Activated T-cell treated with anti-CD3 and anti-CD28 coated beads for 4 hours (primary cell): ENCODE measurements around the gene PLP2.
"Not testable (repeated sequence)": the region's sequence is repeated elsewhere in the genome, so short reads cannot be mapped to it uniquely, and the experiment has no call there.

Experiments used
- DNase-seq: peaks from one replicate; pipeline ENCODE4 v3.0.0-alpha.2; 2020

Gene PLP2

GRCh38 chrX:49171752-49172279, at the start of gene PLP2:
Gene PLP2, plus strand, starts transcription at chrX:49171898. Its CDS starts 103 bp downstream, at chrX:49172001.
- DNase-seq = peak; percentile 52

- no peak for DNase-seq
These were observed 49.2 kb upstream of the PLP2 start for GRCh38 chrX:49122499-49122898.

- DNase-seq = not testable (repeated sequence)
These were observed 43.9 kb upstream of the PLP2 start for GRCh38 chrX:49127742-49128258.

GRCh38 chrX:49129427-49129826, 42.3 kb upstream of the PLP2 start:
- DNase-seq = no peak

GRCh38 chrX:49132275-49132674, 39.4 kb upstream of the PLP2 start:
- DNase-seq = not testable (repeated sequence)

- DNase-seq = no peak
These were observed 37.9 kb upstream of the PLP2 start for GRCh38 chrX:49133759-49134158.

- DNase-seq = no peak
These were observed 34.2 kb upstream of the PLP2 start for GRCh38 chrX:49137492-49137891.

GRCh38 chrX:49139713-49140112, 32.0 kb upstream of the PLP2 start:
- no peak for DNase-seq

- DNase-seq = not testable (repeated sequence)
These were observed 29.4 kb upstream of the PLP2 start for GRCh38 chrX:49142264-49142663.

- not testable (repeated sequence) for DNase-seq
These were observed 28.5 kb upstream of the PLP2 start for GRCh38 chrX:49143154-49143553.

GRCh38 chrX:49147282-49147681, 24.4 kb upstream of the PLP2 start:
- DNase-seq = no peak

GRCh38 chrX:49147936-49148335, 23.8 kb upstream of the PLP2 start:
- DNase-seq = no peak

GRCh38 chrX:49148390-49149100, 23.2 kb upstream of the PLP2 start:
- not testable (repeated sequence) for DNase-seq

GRCh38 chrX:49149291-49149690, 22.4 kb upstream of the PLP2 start:
- not testable (repeated sequence) for DNase-seq

GRCh38 chrX:49153467-49153866, 18.2 kb upstream of the PLP2 start:
- DNase-seq = no peak

- DNase-seq = no peak
These were observed 16.3 kb upstream of the PLP2 start for GRCh38 chrX:49155243-49155899.

- peak; percentile 74 for DNase-seq
These were observed 15.5 kb upstream of the PLP2 start for GRCh38 chrX:49155900-49156837.

- no peak for DNase-seq
These were observed 14.5 kb upstream of the PLP2 start for GRCh38 chrX:49157194-49157593.

- no peak for DNase-seq
These were observed 10.8 kb upstream of the PLP2 start for GRCh38 chrX:49160908-49161307.

- DNase-seq = no peak
These were observed 10.1 kb upstream of the PLP2 start for GRCh38 chrX:49161632-49162031.

GRCh38 chrX:49162620-49163019, 9.1 kb upstream of the PLP2 start, which contains the start of gene MAGIX:
Gene MAGIX, plus strand, starts transcription at chrX:49162758. Its CDS starts 132 bp downstream, at chrX:49162890.
- no peak for DNase-seq

- peak; percentile 57 for DNase-seq
These were observed 7.9 kb upstream of the PLP2 start for GRCh38 chrX:49163555-49164419.
